GM18505 (cell line): ENCODE results near the gene KRTAP10-2.
"Not testable (repeated sequence)": the region's sequence is repeated elsewhere in the genome, so short reads cannot be mapped to it uniquely, and the experiment has no call there.

ENCODE experiments used
- ATAC-seq: cut with Tn5 transposase; IDR thresholded peaks from one replicate; pipeline ENCODE4 v1.9.1; 2021; ENCODE audit not compliant: unreplicated experiment
- POLR2A ChIP-seq: IDR thresholded peaks from 4 replicates; pipeline ENCODE4 v1.6.1; 2011; ENCODE audit warnings: borderline replicate concordance; ENCODE audit not compliant: insufficient read depth, insufficient read length; ENCODE audit errors: extremely low read depth

Gene KRTAP10-2

DNA sequence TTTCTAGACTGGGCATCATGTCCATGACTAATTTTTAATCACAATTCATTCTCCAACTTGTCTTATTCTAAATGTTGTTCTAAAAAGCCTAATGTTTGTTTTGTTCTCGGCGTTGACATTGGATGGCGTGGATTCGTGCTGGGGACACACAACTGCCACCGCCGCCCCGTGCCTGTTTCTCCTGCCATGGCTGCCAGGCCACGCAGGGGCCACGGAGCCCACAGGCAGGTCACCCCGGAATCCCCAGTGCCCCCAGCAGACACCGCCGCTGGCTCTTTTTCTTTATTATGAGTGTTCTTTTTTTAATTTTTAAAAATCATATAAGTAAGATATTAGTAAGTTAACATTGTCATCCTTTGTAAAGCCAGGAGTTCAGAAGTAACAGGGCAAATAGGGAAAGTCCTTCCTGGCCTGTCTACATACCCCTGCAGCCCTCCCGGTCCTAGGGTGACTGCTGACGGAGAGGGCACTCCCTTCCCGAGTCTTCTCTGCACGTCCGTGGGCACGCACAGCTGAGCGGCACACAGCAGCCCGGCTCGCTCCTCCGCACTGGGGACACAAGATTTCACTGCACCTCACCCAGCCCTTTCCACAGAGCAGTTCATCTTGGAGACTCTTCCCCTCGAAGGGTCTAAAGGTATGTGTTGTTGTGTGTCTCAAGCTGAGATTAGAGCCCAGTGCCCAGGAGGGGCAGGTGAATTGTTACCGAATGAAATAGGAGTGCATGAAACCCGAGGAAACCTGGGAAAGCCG is 43.5 kb downstream of the KRTAP10-2 start:
- TF ChIP-seq POLR2A = no peak
- ATAC-seq = no peak

DNA sequence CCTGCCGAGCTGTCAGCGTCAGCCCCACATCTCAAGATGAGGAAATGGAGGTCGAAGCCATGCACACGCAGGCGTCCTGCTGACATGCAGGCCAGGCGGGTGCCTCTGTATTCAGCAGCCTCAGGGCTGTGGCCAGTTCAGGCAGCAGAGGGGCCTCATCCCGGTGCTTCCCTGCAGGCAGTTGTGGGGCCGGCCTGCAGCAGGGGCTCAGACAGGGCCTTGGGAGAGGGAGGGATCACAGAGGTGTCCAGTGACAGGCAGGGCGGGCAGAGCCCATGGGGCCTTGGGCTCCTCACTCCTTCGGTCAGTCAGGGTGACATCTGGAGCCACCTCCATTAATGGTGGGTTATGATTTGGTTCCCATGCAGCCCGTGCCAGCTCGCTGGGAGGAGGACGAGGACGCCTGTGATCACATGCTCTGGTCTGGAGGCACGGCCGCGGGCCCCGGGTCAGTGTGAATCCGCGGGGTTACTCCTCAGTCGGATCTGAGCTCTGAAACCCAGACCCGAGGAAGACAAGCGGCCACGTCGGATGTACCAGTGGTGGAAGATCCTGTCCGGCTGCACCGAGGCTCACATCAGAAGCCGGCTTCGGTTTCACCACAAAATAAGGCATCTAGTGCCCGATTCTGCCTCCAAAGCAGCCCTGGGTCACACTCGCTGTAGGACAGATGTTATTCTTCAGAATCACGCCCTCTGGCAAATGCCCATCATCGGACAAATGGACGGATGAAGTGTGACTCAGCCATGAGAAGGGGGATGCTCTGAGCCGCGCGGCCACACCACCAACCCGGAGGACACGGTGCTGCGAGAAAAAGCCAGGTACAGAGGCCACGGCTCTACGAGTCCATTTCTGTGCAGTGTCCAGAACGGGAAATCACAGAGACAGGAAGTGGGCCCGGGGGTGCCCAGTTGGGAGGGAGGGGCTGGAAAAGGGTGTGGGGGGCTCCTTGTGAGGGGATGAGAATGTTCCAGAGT is 44.7 kb downstream of the KRTAP10-2 start:
- no peak for TF ChIP-seq POLR2A
- ATAC-seq = no peak

GRCh38 chr21:44505673-44506278 is 45.5 kb downstream of the KRTAP10-2 start:
- TF ChIP-seq POLR2A = no peak
- no peak for ATAC-seq

DNA sequence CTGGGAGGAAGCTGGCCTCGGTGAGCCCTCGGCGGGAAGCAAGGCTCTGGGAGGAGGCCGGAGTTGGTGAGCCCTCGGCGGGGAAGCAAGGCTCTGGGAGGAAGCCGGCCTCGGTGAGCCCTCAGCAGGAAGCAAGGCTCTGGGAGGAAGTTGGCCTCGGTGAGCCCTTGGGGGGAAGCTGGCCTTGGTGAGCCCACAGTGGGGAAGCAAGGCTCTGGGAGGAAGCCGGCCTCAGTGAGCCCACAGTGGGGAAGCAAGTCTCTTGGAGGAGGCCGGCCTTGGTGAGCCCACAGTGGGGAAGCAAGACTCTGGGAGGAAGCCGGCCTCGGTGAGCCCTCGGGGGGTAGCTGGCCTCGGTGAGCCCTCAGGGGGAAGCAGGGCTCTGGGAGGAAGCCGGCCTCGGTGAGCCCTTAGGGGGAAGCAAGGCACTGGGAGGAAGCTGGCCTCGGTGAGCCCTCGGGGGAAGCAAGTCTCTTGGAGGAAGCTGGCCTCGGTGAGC is 47.4 kb downstream of the KRTAP10-2 start:
- no peak for TF ChIP-seq POLR2A
- no peak for ATAC-seq

GRCh38 chr21:44503006-44503889 is 48.1 kb downstream of the KRTAP10-2 start:
- not testable (repeated sequence) for ATAC-seq

DNA sequence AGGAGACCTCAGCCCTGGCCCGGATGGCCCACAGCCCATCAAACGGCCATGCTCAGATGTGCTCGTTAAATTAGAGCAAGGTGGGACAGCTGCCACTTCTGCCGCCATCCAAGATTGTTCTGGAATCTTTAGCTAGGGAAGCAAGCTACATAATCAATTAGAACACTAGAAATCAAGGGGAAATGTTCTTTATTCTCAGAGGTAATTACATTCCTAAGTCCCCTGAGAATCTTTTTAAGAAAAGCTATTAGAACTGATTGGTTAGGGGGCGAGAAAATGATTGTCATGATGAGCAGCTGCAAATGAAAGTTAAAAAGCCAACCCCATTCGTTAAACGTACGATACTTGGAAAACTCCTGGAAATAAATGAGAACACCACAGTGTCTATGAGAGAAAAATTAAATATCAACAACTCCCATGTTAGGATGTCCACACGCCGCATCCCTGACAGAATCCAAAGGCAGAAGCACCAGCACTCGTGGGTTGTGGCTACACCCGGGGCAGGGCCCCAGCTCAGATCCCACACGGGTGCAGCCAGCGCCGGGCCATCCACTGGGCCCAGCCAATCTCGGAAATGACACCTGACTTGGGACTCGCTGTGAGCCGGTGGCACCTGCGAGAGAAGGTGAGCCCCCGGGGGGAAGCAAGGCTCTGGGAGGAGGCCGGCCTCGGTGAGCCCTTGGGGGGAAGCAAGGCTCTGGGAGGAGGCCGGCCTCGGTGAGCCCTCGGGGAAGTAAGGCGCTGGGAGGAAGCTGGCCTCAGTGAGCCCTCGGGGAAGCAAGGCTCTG is 48.9 kb downstream of the KRTAP10-2 start:
- ATAC-seq = no peak
- TF ChIP-seq POLR2A = no peak
